Measurements from ENCODE around the gene CAND2.

GRCh38 chr3:12756635-12757034 is 39.8 kb upstream of the CAND2 start:
- TF ChIP-seq YY1 (IDR thresholded peaks at IDR 0.05; ENCODE audit: insufficient read depth, insufficient read length) (no peak), SUZ12 (IDR thresholded peaks at IDR 0.05; ENCODE audit: extremely low read depth, insufficient read depth, insufficient read length) (no peak)

All from NT2/D1 (cell line).